Upper lobe of left lung (tissue), 4 donors: ENCODE data around the gene PPP2R5E.

Experiments
- CTCF ChIP-seq, 6 experiments: fragments of 450-650 bp in 4 of 6; fragments of 200-600 bp in 2 of 6; sonication (generic) in 2 of 6; IDR thresholded peaks; one replicate each; pipeline ENCODE4 v1.5.1; 2016 to 2019; ENCODE audit warnings: antibody characterized with exemption in 6 of 6
- POLR2A ChIP-seq, 4 donors: fragments of 450-650 bp; IDR thresholded peaks; one replicate each; pipeline ENCODE4 v1.5.1; 2016 to 2017; ENCODE audit warnings: antibody characterized with exemption in 4 of 4, mild to moderate bottlenecking in 2 of 4

GRCh38 chr14:63454863-63455622 lies 88.1 kb downstream of the PPP2R5E start:
- no peak for TF ChIP-seq CTCF (IDR thresholded peaks at IDR 0.05)
- TF ChIP-seq POLR2A (IDR thresholded peaks at IDR 0.05): no peak
